22Rv1 (cell line): Measurements from ENCODE around the gene PTPRR.

ENCODE experiments used
- CTCF ChIP-seq: fragments of 450-650 bp; IDR thresholded peaks from 2 replicates; pipeline ENCODE4 v1.5.1; 2017; ENCODE audit warnings: mild to moderate bottlenecking
- ZFX ChIP-seq: fragments of 450-650 bp; IDR thresholded peaks from 2 replicates; pipeline ENCODE4 v1.6.1; 2017; ENCODE audit warnings: antibody characterized with exemption, borderline replicate concordance

- TF ChIP-seq CTCF: no peak
- TF ChIP-seq ZFX: no peak
Measured at GRCh38 chr12:70831543-70831942, 89.0 kb downstream of the PTPRR start.
